Measurements from ENCODE around the gene ETV5. TPM values are rescaled to one million over a fixed set of nuclear protein-coding genes. Genes with fewer than 3 reads are reported as not detected.

ETV5 gene
- total and polyA plus RNA-seq, 12 donors, result 1.5 to 12.6 (median 5.3) TPM

GRCh38 chr3:186054792-186055352 lies 54.0 kb downstream of the ETV5 start:
- DNase-seq (no peak), ATAC-seq (no peak)
- H3K4me3 ChIP-seq, result no peak overlapping the region
- H3K27ac ChIP-seq, result no peak overlapping the region
- H3K4me1 ChIP-seq, result no peaks in the 10 kb centered on the region
- no peaks in the 10 kb centered on the region for H3K27me3 ChIP-seq
- no peak for TF ChIP-seq CTCF (IDR thresholded peaks at IDR 0.05)
- H3K36me3 ChIP-seq, result peaks cover 0 to 95% (median 11%) of the 10 kb centered on the region in 9 donors
- intact Hi-C loops (cut with DNase I), result no loop called here
- WGBS, 2 donors, result 92 to 94% methylated on average over 8 of the region's 8 CpGs
- H3K9me3 ChIP-seq, result no peaks in the 10 kb centered on the region

GRCh38 chr3:186053954-186054791 lies 54.7 kb downstream of the ETV5 start:
- ATAC-seq (no peak), DNase-seq (no peak)
- TF ChIP-seq CTCF (IDR thresholded peaks at IDR 0.05), result no peak
- H3K36me3 ChIP-seq, result peaks cover 0 to 95% (median 11%) of the 10 kb centered on the region in 9 donors
- no peaks in the 10 kb centered on the region for H3K27me3 ChIP-seq
- WGBS, 2 donors, result 89 to 90% methylated on average over 12 of the region's 12 CpGs
- H3K9me3 ChIP-seq, result no peaks in the 10 kb centered on the region
- H3K27ac ChIP-seq, result no peak overlapping the region
- no peak overlapping the region for H3K4me3 ChIP-seq
- intact Hi-C loops (cut with DNase I), result no loop called here
- H3K4me1 ChIP-seq, result no peaks in the 10 kb centered on the region

DNA sequence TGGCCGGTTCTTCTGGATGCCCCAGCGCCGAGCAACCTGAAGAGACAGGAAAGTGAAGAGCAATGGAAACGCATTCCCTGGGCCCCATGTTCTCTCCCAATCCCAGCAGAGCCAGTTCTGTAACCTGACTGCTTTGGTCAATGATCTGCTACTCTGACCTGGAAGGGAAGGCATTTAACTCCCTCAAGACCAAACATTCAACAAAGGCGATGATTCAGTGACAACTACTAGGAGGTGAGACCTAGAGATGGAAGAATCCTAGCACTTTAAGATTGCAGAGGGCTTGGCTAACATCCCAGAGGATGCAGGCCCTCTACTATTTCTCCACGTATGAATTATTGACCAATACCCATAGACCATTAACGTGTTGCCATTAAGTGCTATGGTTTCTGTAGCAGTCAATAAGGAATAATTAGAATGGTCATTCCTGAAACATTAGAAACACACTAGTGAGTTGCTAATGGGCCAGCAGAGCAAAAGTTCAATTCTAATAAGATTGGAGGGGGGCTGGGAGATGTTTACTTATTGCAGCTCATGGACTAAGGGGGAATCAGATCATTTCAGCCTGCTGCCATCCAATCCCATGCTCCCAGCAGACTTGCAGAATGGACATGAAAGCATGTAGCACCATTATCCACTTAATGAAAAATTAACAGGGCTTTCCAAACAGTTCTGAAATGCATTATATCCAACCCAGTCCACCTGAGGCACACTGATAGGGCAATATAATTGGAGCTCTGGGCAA lies 56.6 kb downstream of the ETV5 start:
- WGBS, 2 donors, result 91 to 92% methylated on average over 7 of the region's 7 CpGs
- Histone ChIP-seq H3K36me3 (peaks cover 0 to 95% (median 11%) of the 10 kb centered on the region in 9 donors), H3K9me3 (no peaks in the 10 kb centered on the region), H3K27me3 (no peaks in the 10 kb centered on the region), H3K4me3 (no peak overlapping the region), H3K4me1 (no peaks in the 10 kb centered on the region), H3K27ac (no peak overlapping the region)
- intact Hi-C loops (cut with DNase I), result no loop called here
- ATAC-seq (no peak), DNase-seq (no peak)
- no peak for TF ChIP-seq CTCF (IDR thresholded peaks at IDR 0.05)

- Histone ChIP-seq H3K4me3 (no peak overlapping the region), H3K9me3 (no peaks in the 10 kb centered on the region), H3K4me1 (no peaks in the 10 kb centered on the region), H3K36me3 (peaks cover 0 to 75% (median 11%) of the 10 kb centered on the region in 9 donors), H3K27ac (no peak overlapping the region), H3K27me3 (no peaks in the 10 kb centered on the region)
- TF ChIP-seq CTCF (IDR thresholded peaks at IDR 0.05), result no peak
- intact Hi-C loops (cut with DNase I), result no loop called here
- WGBS, 2 donors, result 91 to 97% methylated on average over 4 of the region's 4 CpGs
- ATAC-seq, result no peak
- DNase-seq, result no peak
Measured at GRCh38 chr3:186049001-186049400, 59.9 kb downstream of the ETV5 start.
